GM18870 (cell line): Measurements from ENCODE around the gene BORCS5.

Source experiments
- ATAC-seq: cut with Tn5 transposase; IDR thresholded peaks from one replicate; pipeline ENCODE4 v1.9.1; 2021; ENCODE audit warnings: moderate library complexity; ENCODE audit not compliant: unreplicated experiment

The BORCS5 gene

DNA sequence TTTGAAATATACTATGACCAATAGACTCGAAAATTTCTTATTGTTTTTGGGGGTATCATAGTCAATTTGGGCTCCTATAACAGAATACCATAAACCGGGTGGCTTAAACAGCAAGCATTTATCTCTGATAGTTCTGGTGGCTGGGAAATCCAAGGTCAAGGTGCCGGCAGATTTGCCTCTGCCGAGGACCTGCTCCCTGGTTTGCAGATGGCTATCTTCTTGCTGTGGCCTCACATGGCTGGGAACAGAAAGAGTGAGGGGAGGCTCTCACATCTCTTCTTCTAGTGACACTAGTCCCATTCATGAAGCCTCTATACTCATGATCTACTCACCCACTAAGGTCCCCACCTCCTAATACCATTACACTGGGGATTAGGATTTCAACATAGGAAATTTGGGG, 70.7 kb downstream of the BORCS5 start:
- ATAC-seq = no peak

DNA sequence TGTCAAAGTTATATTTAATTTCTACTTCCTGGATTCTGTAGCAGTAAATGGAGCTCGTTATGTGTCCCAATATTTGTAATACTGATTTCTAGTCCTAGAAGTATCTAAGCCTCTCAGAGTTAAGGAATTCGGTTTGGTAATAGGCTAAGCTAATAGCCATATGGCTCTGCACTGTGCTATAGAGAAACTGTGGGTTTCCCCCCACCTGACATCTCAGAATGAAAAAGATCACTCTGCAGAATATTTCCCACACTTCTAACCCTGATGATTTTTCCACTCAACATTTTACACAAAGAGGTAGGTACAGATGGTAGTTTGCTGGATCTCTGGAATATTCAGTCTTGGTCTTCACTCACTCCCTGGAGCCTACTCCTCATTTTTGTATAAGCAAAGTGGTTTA, 71.2 kb downstream of the BORCS5 start:
- ATAC-seq = no peak

- no peak for ATAC-seq
These were observed 72.2 kb downstream of the BORCS5 start for GRCh38 chr12:12428961-12429657.

GRCh38 chr12:12432364-12432763, 75.5 kb downstream of the BORCS5 start:
- no peak for ATAC-seq

DNA sequence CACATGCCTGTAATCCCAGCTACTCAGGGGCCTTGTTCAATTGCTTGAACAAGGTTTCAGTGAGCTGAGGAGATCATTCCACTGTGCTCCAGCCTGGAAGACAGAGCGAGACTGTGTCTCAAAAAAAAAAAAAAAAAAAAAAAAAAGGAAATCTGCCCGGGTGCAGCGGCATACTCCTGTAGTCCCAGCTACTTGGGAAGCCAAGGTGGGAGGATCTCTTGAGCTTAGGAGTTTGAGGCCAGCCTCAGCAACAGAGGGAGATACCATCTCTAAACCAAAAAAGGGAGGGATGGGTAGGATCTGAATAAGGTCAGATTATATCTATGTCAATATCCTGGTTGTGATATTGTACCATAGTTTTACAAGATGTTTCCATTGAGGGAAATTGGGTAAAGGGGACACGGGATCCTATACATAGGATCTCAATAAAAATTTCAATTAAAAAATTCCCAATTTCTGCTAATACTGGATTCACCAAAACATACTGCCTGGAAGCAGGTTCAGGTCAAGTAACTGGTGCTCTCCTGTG, 76.4 kb downstream of the BORCS5 start:
- ATAC-seq = no peak

DNA sequence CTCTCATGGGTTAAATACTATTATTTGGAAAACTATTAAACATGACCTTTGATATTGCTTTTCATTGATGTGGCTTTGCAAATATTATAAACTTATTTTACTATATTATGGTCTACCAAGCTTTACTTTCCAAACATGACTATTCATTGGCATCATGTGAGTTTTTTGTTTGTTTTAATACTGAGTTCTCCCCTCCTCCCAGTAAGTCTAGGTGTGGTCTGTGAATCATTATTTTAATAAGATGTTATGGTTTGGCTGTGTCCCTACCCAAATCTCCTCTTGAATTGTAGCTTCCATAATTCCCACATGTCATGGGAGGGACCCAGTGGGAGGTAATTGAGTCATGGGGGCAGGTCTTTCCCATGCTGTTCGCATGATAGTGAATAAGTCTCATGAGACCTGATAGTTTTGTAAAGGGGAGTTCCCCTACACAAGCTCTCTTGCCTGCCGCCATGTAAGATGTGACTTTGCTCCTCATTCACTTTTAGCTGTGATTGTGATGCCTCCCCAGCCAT, 80.0 kb downstream of the BORCS5 start:
- no peak for ATAC-seq

DNA sequence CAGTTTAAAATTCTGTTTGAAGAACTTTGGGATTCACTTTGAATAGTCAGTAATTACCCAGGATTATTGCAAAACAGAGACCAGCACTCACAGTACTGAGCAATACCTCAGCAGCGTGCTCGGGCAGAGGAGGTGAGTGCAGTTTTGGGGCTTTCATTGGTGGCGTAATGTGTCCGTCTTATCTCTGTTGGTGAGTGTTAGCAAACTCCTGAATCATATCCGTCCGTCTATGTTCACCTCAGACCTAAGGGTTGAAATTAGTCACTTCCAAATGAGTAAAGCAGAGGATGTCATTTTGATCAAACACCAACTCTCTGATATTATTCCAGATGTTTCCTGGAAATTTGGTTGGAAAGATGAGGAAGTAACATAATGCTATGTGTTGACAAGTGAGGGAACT, 82.8 kb downstream of the BORCS5 start:
- no peak for ATAC-seq

GRCh38 chr12:12440784-12441428, 84.0 kb downstream of the BORCS5 start:
- no peak for ATAC-seq

- ATAC-seq = no peak
These were observed 84.5 kb downstream of the BORCS5 start for GRCh38 chr12:12441429-12441807.

GRCh38 chr12:12441843-12442461, 85.1 kb downstream of the BORCS5 start:
- ATAC-seq = no peak

DNA sequence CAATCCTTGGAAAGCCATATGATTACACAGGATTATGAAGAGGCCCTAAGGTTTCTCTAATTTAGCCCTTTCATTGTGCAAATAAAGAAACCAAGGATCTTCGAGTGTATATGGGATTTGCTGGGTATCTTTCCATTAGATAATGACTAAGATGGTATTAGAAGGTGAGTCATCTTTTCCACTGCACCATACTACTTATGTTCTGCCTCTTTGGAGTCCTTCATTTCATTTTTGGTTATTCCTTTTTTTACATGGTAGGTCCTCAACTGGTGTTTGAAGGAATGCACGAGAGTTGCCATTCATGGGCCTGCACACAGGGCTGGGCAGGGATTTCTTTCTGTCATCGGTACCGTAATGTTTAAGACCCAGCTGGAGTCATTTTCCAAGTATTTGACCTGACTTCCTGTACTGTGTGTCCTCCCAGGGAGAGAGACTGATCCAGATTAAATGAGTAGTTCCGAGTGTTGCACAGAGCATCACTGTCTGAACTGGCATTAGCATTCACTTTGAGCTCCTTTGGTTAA, 85.7 kb downstream of the BORCS5 start:
- ATAC-seq = no peak

GRCh38 chr12:12443431-12443878, 86.6 kb downstream of the BORCS5 start:
- no peak for ATAC-seq

GRCh38 chr12:12445165-12445881, 88.4 kb downstream of the BORCS5 start:
- no peak for ATAC-seq

GRCh38 chr12:12445882-12446181, 89.0 kb downstream of the BORCS5 start:
- no peak for ATAC-seq

DNA sequence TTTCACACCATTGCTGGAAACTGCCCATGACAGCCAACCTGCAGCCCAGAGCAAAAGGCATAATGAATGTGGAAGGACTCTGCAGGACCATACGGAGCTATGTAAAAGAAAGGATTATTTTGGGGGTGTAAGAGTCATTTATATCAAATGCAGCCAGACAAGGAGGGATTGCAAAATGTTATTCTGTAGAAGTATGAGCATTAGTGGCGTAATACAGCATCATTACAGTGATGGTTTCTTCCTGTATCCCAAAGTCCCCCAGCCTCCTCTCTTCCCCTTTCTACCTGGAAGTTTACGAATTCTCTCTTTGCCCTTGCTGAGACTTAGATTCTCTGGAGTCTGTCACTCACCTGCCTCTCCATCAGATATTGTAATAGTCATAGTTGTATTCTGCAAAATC, 89.9 kb downstream of the BORCS5 start:
- no peak for ATAC-seq

GRCh38 chr12:12447236-12447635, 90.4 kb downstream of the BORCS5 start:
- no peak for ATAC-seq

DNA sequence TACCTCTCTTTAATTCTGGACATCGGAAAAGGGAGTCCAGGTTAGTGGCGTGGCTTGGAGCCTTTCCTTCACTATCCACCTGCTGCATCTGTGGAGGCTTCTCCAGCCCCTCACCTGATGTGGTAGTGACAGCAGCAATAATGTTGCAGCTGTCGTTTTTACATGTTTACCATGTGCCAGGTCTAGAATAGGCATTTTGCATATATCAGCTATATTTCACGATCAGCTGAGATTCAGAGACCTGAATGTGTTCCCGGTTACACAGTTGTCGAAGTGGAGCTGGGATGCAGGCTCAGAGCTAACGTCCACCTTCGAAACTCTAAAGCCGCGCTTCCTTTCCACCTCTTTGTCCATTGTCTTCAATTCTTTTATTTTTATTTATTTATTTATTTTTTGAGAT, 91.0 kb downstream of the BORCS5 start:
- no peak for ATAC-seq

GRCh38 chr12:12449533-12450025, 92.7 kb downstream of the BORCS5 start:
- ATAC-seq = no peak

DNA sequence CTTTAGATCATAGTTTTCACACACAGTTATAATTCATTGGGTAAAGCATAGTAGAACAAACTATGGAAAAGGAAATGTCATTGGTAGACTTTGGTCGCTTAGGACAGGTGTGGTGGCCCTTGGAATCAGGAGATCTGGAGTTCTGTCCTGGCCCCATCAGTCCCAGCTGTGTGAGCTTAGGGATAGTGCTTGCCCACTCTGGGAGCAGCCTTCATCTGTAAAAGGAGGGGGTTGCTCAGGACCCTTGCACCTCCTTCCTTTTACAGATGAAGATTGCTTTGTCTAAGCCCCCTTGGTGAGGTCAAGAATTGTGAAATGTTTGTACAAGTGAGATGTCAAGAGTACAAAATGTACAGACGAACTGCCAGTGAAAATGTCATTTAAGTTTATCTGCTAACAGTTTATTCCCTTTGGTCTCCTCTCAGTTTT, 93.2 kb downstream of the BORCS5 start:
- no peak for ATAC-seq

DNA sequence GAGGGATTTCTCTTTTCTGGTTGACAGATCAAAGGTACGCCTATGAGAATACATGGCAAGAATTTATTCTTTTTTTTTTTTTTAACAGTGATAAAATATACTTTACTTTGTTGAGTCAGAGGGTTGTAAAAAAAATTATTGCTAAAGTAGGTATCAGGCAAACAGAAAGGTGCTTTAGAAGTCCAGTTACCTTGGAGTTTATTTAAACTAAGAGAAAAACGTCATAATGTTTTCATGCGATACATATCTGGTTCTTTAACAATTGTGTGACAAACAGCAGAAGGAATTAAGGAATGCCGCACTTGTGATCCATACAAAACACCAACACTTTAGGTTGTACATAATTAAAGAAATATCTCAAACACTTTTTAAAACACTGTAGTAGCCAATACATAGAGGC, 94.2 kb downstream of the BORCS5 start:
- no peak for ATAC-seq

DNA sequence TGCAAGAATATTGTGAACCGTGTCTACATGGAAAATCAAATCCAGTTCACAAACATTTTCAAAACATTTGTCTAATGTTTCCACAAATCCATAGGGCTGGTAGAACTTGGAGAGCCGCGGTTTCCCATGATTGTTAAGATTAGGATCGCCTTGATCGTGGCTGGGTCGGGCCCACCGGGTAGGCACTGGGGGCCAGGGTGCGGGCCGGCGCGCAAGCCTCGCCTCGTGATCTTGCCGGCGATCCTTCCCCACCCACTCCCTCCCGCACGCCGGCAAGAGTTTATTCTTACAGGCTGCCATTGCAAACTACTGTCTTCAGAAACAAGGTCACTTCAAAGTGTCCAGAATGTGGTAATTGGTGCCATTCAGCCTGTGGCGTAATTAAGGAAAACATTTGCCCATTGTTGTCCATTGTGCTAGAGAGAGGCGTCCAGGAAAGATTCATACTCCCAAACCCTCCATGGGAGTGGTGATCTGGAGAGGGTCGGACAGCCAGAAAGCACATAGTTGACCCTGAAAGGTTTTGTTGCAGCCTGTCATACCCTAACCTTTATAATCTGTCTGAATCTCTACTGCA, 95.5 kb downstream of the BORCS5 start:
- ATAC-seq = no peak
